IMR-90 (cell line): ENCODE results near the gene OSCAR. TPM values are rescaled to one million over a fixed set of nuclear protein-coding genes. Genes with fewer than 3 reads are reported as not detected.
A peak's percentile ranks its signal among the peaks of the same experiment; 100 is the strongest.

Experiments used
- ATAC-seq: fragments of 200-7000 bp; cut with Tn5 transposase; 2 replicates; pipeline ENCODE4 v1.9.1; 2020; ENCODE audit warnings: low read depth, mild to moderate bottlenecking, moderate library complexity
- BruUV-seq: library from RNA; stranded (reverse); fragments of 400-500 nt; replicated peaks from 2 replicates; lab custom pipeline; 2021; lab: Mats Ljungman, UMichigan
- CTCF ChIA-PET: fragments of 300-600 bp; formaldehyde crosslinking; extraction: SDS; loops from one replicate; lab custom pipeline; 2021; ENCODE audit warnings: antibody characterized with exemption; lab: Yijun Ruan, JAX
- POLR2A ChIA-PET: fragments of 300-600 bp; sonication (Branson Sonifier 250); formaldehyde crosslinking; loops from one replicate; lab custom pipeline; 2022; ENCODE audit warnings: antibody characterized with exemption; ENCODE audit not compliant: unreplicated experiment; lab: Charles Lee
- DNase-seq: peaks from one replicate; pipeline ENCODE4 v3.0.0; 2013
- H2AFZ ChIP-seq: replicated peaks from 2 replicates; pipeline ENCODE3; 2013; ENCODE audit warnings: low read length, mild to moderate bottlenecking; ENCODE audit not compliant: poor library complexity
- H2AK5ac ChIP-seq: 2 replicates; pipeline ENCODE4 v1.6.1; 2013; ENCODE audit warnings: low read depth, low read length, inconsistent platforms
- H2AK9ac ChIP-seq: replicated peaks from 2 replicates; pipeline ENCODE3; 2013; ENCODE audit warnings: mild to moderate bottlenecking, low read depth, low read length, moderate library complexity; ENCODE audit not compliant: poor library complexity
- H2BK120ac ChIP-seq: 2 replicates; pipeline ENCODE4 v1.6.1; 2013; ENCODE audit warnings: low read depth, low read length, inconsistent platforms
- H2BK15ac ChIP-seq: 3 replicates; pipeline ENCODE4 v1.6.1; 2013; ENCODE audit warnings: low read depth, low read length, inconsistent platforms
- H2BK20ac ChIP-seq: 2 replicates; pipeline ENCODE4 v1.6.1; 2013; ENCODE audit warnings: low read depth, mild to moderate bottlenecking, inconsistent platforms, low read length, moderate library complexity
- H2BK5ac ChIP-seq: 2 replicates; pipeline ENCODE4 v1.6.1; 2013; ENCODE audit warnings: mild to moderate bottlenecking, low read depth, low read length, inconsistent platforms; ENCODE audit not compliant: poor library complexity, severe bottlenecking
- H3K14ac ChIP-seq: replicated peaks from 2 replicates; pipeline ENCODE4 v1.6.1; 2013; ENCODE audit warnings: low read depth, low read length, inconsistent platforms
- H3K18ac ChIP-seq: 2 replicates; pipeline ENCODE4 v1.6.1; 2013; ENCODE audit warnings: low read depth, low read length, control low read depth
- H3K23ac ChIP-seq: 2 replicates; pipeline ENCODE4 v1.6.1; 2013; ENCODE audit warnings: low read depth, low read length, inconsistent platforms
- H3K27ac ChIP-seq: 2 replicates; pipeline ENCODE4 v1.5.1; 2013; ENCODE audit warnings: mild to moderate bottlenecking, control low read depth, low read length; ENCODE audit not compliant: insufficient read depth
- H3K27me3 ChIP-seq: 2 replicates; pipeline ENCODE4 v1.6.1; 2013; ENCODE audit warnings: low read length; ENCODE audit not compliant: control insufficient read depth, insufficient read depth
- H3K36me3 ChIP-seq: 2 replicates; pipeline ENCODE4 v1.6.1; 2013; ENCODE audit warnings: low read length, mixed read lengths; ENCODE audit not compliant: control insufficient read depth, insufficient read depth
- H3K4ac ChIP-seq: 2 replicates; pipeline ENCODE4 v1.6.1; 2013; ENCODE audit warnings: low read depth, low read length, inconsistent platforms
- H3K4me1 ChIP-seq: 2 replicates; pipeline ENCODE4 v1.6.1; 2013; ENCODE audit warnings: low read length, mixed read lengths; ENCODE audit not compliant: control insufficient read depth, insufficient read depth
- H3K4me2 ChIP-seq: 2 replicates; pipeline ENCODE4 v1.6.1; 2013; ENCODE audit warnings: low read depth, mild to moderate bottlenecking, control low read depth, low read length, moderate library complexity
- H3K4me3 ChIP-seq: 2 replicates; pipeline ENCODE4 v1.5.1; 2013; ENCODE audit warnings: low read depth, mild to moderate bottlenecking, control low read depth, low read length, moderate library complexity; ENCODE audit not compliant: insufficient read depth
- H3K56ac ChIP-seq: 2 replicates; pipeline ENCODE4 v1.6.1; 2013; ENCODE audit warnings: low read length, inconsistent platforms; ENCODE audit not compliant: insufficient read depth; ENCODE audit errors: extremely low read depth
- H3K79me1 ChIP-seq, 2 experiments: 2 replicates each; pipeline ENCODE4 v1.6.1; 2013; ENCODE audit warnings: low read length in 2 of 2, inconsistent platforms in 1 of 2, low read depth in 1 of 2
- H3K9ac ChIP-seq: 2 replicates; pipeline ENCODE4 v1.6.1; 2013; ENCODE audit warnings: low read depth, low read length, control low read depth
- H3K9me1 ChIP-seq: 2 replicates; pipeline ENCODE4 v1.6.1; 2013; ENCODE audit warnings: low read length, inconsistent platforms; ENCODE audit not compliant: insufficient read depth
- H3K9me3 ChIP-seq: 2 replicates; pipeline ENCODE4 v1.6.1; 2013; ENCODE audit warnings: low read length; ENCODE audit not compliant: control insufficient read depth, insufficient read depth
- H4K20me1 ChIP-seq: 2 replicates; pipeline ENCODE4 v1.6.1; 2013; ENCODE audit warnings: low read length, inconsistent platforms; ENCODE audit not compliant: insufficient read depth
- H4K5ac ChIP-seq: 2 replicates; pipeline ENCODE4 v1.6.1; 2013; ENCODE audit warnings: mild to moderate bottlenecking, low read depth, low read length, control low read depth
- H4K8ac ChIP-seq, 2 experiments: 2 replicates each; pipeline ENCODE4 v1.6.1; 2013; ENCODE audit warnings: low read depth in 2 of 2, low read length in 2 of 2, control low read depth in 1 of 2, inconsistent platforms in 1 of 2
- H4K91ac ChIP-seq: 2 replicates; pipeline ENCODE4 v1.6.1; 2013; ENCODE audit warnings: low read depth, low read length, inconsistent platforms; ENCODE audit not compliant: insufficient read depth
- BHLHE40 ChIP-seq: fragments of 150-350 bp; IDR thresholded peaks from 2 replicates; pipeline ENCODE4 v1.6.1; 2016; ENCODE audit warnings: mild to moderate bottlenecking, low read depth, low read length
- CEBPB ChIP-seq: IDR thresholded peaks from 2 replicates; pipeline ENCODE4 v1.6.1; 2012; ENCODE audit warnings: low read depth, low read length, improper control_type of control experiment
- CTCF ChIP-seq: conservative IDR thresholded peaks from 2 replicates; pipeline ENCODE4 v1.5.1; 2012; ENCODE audit warnings: mild to moderate bottlenecking, low read depth, low read length, improper control_type of control experiment
- ELK1 ChIP-seq: fragments of 150-350 bp; IDR thresholded peaks from 2 replicates; pipeline ENCODE4 v1.6.1; 2016; ENCODE audit warnings: low read depth, mild to moderate bottlenecking, low read length, moderate library complexity, borderline replicate concordance
- FOS ChIP-seq: fragments of 150-350 bp; IDR thresholded peaks from 2 replicates; pipeline ENCODE4 v1.6.1; 2016; ENCODE audit warnings: low read depth, low read length
- MAZ ChIP-seq: IDR thresholded peaks from 2 replicates; pipeline ENCODE4 v1.6.1; 2012; ENCODE audit warnings: low read depth, mild to moderate bottlenecking, low read length, improper control_type of control experiment, moderate library complexity, borderline replicate concordance
- MXI1 ChIP-seq: IDR thresholded peaks from 2 replicates; pipeline ENCODE4 v1.6.1; 2012; ENCODE audit warnings: low read depth, mild to moderate bottlenecking, low read length, moderate library complexity, borderline replicate concordance
- RAD21 ChIP-seq: IDR thresholded peaks from 2 replicates; pipeline ENCODE4 v1.6.1; 2012; ENCODE audit warnings: low read length, improper control_type of control experiment
- RCOR1 ChIP-seq: IDR thresholded peaks from 2 replicates; pipeline ENCODE4 v1.6.1; 2012; ENCODE audit warnings: mild to moderate bottlenecking, low read length, improper control_type of control experiment; ENCODE audit not compliant: insufficient replicate concordance
- RFX5 ChIP-seq: IDR thresholded peaks from 2 replicates; pipeline ENCODE4 v1.8.0; 2012; ENCODE audit warnings: low read depth, mild to moderate bottlenecking, low read length, moderate library complexity
- SMC3 ChIP-seq: fragments of 150-350 bp; IDR thresholded peaks from 2 replicates; pipeline ENCODE4 v1.6.1; 2016; ENCODE audit warnings: low read depth, mild to moderate bottlenecking, antibody characterized with exemption, low read length, moderate library complexity
- USF2 ChIP-seq: fragments of 150-350 bp; IDR thresholded peaks from 2 replicates; pipeline ENCODE4 v1.6.1; 2017; ENCODE audit warnings: mild to moderate bottlenecking, antibody characterized with exemption, low read length, low read depth
- WGBS, 2 experiments: methylation state at CpG; one replicate each; pipeline versions ENCODE4 v1.1.5 to v1.1.7; 2013; ENCODE audit warnings: missing lambda C conversion rate in 2 of 2; ENCODE audit not compliant: insufficient read length in 1 of 2; ENCODE audit errors: extremely low coverage in 2 of 2; 5-methylcytosine and 5-hydroxymethylcytosine counted together
- dilution Hi-C: fragments of 300-500 bp; cut with HindIII; formaldehyde crosslinking; loops from one replicate; pipeline ENCODE4 v1.14.3; 2018; ENCODE audit warnings: low sequenced_read_pairs; ENCODE audit not compliant: unreplicated experiment
- in situ Hi-C: fragments of 300-500 bp; cut with MboI; formaldehyde crosslinking; loops from 3 replicates; pipeline ENCODE4 v1.14.3; 2019; ENCODE audit warnings: low sequenced_read_pairs, inconsistent platforms, mixed read lengths
- intact Hi-C: fragments of 100-400 bp; cut with micrococcal nuclease; formaldehyde crosslinking; loops from 2 replicates; pipeline ENCODE4 v1.10.0; 2022
- polyA plus RNA-seq, 3 experiments: library from polyadenylated mRNA; depleted of rRNA; stranded (reverse); fragments of >200 nt; gene quantifications; 2 replicates each; pipeline ENCODE4 v1.2.3, GENCODE V29; 2012; ENCODE audit warnings: low replicate concordance in 1 of 3
- total RNA-seq: library from RNA; depleted of rRNA; stranded (reverse); fragments of >200 nt; gene quantifications from 2 replicates; pipeline ENCODE4 v1.2.3, GENCODE V29; 2012

Gene OSCAR
- total and polyA plus RNA-seq, 2 of the 4 experiments (the other 2 are of a cell fraction) = 0.15 TPM; not detected in 1

- Histone ChIP-seq H3K27ac (no peak overlapping the region; the same call in 1 of the 2 replicates), H3K4me2 (peak overlapping the region; percentile 80), H4K91ac (no peak overlapping the region), H4K20me1 (peaks cover 40% of the 10 kb centered on the region), H3K9me3 (no peaks in the 10 kb centered on the region), H2BK15ac (no peak overlapping the region), H3K79me1 (peaks cover 0 to 37% of the 10 kb centered on the region in 2 experiments; a peak in 2 of 4 replicates), H3K36me3 (peaks cover 8% of the 10 kb centered on the region; the same call in 1 of the 2 replicates), H3K4me3 (peak overlapping the region; percentile 49), H2BK20ac (no peak overlapping the region), H3K56ac (no peak overlapping the region), H2AFZ (peak overlapping the region; percentile 90), H2AK9ac (peak overlapping the region; percentile 98), H3K4ac (no peak overlapping the region), H4K5ac (no peak overlapping the region), H2BK5ac (no peak overlapping the region), H3K9ac (peak overlapping the region; percentile 38; the same call in 1 of the 2 replicates), H3K9me1 (peaks cover 16% of the 10 kb centered on the region), H3K18ac (no peak overlapping the region), H2AK5ac (no peak overlapping the region), H3K14ac (no peak overlapping the region), H2BK120ac (no peak overlapping the region), H4K8ac (no peak overlapping the region), H3K4me1 (peaks cover 10% of the 10 kb centered on the region), H3K23ac (peak overlapping the region; percentile 45), H3K27me3 (no peaks in the 10 kb centered on the region)
- in situ Hi-C loops (loop anchor here (25.0 kb wide), 1 partner anchor 1525 kb away; the partner anchor contains the start of gene U2AF2), dilution Hi-C loops (no loop called here), intact Hi-C loops (loop anchor here (1.0 to 2.0 kb wide), 3 partner anchors 22 to 268 kb away; partner anchors contain the start of genes LENG1, PRPF31 and TFPT)
- WGBS, 2 experiments = 0% methylated on average over 22 of the region's 46 CpGs; no CpG with 5 or more reads in 1 of the 2 experiments
- POLR2A ChIA-PET = interaction anchor here (0.5 to 1.8 kb wide), 6 partner anchors 22 to 269 kb away, joined by 3 to 10 read pairs (median 4); partner anchors contain the start of genes LENG1, MYADM, PRPF31 and RPS9
- ATAC-seq = peak; percentile 87
- CTCF ChIA-PET = no interaction called here
- peak; percentile 100 for DNase-seq
- no TSS peak for BruUV-seq
- TF ChIP-seq SMC3 = no peak
- TF ChIP-seq MXI1 = peak; percentile 26; the same call in 1 of the 2 replicates
- no peak for TF ChIP-seq CTCF
- TF ChIP-seq USF2 = no peak
- TF ChIP-seq MAZ = peak; percentile 59; the same call in 1 of the 2 replicates
- TF ChIP-seq RFX5 = no peak; the same call in 1 of the 2 replicates
- TF ChIP-seq RAD21 = no peak
- no peak for TF ChIP-seq CEBPB
- TF ChIP-seq RCOR1 = peak; percentile 81
- TF ChIP-seq ELK1 = no peak
- peak; percentile 95 for TF ChIP-seq FOS
- TF ChIP-seq BHLHE40 = no peak
Measured at GRCh38 chr19:54136864-54137698, 36.5 kb upstream of the OSCAR start.
